ENCODE results near the gene MTERF4. TPM values are rescaled to one million over a fixed set of nuclear protein-coding genes. Genes with fewer than 3 reads are reported as not detected.

The MTERF4 gene
- total RNA-seq, 2 donors from 2014 or later: 33.2 to 42.5 TPM

DNA sequence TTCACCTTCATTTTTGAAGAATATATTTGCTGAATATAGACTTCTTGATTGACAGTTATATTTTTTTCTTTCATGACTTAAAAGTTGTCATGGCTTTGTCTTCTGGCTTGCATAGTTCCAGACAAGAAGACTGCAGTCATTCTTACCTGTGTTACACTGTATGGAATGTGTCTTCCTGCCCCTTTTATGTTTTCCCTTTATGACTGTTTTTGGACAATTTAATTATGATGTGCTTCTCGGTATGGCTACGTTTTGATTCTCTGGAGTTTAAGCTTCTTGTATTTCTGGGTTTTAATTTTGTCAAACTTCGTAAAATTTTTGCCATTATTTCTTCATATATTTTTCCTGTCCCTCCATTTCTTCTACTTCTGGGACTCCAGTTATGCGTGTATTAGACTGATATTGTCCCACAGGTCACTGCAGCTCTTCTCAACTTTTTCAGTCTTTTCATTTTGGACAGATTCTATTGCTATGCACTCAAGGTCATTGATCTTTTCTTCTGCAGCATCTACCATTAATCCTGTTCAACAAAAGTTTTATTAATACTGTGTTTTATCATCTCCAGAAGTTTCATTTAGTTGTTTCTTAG lies 17.1 kb downstream of the MTERF4 start:
- no peak overlapping the region for H3K9ac ChIP-seq (ENCODE audit: extremely low read depth, low read length, poor library complexity, severe bottlenecking)
- H3K36me3 ChIP-seq (ENCODE audit: control insufficient read depth, insufficient read depth, low read length): peaks cover 36% of the 10 kb centered on the region
- Mint-ChIP-seq H3K27ac (no peak overlapping the region), H3K36me3 (ENCODE audit: low read depth) (peaks cover 45% of the 10 kb centered on the region), H3K9me3 (no peaks in the 10 kb centered on the region), H3K27me3 (ENCODE audit: insufficient read depth) (no peaks in the 10 kb centered on the region), H3K4me1 (peaks cover 3% of the 10 kb centered on the region), H3K4me3 (no peak overlapping the region)
- H3K27me3 ChIP-seq (ENCODE audit: control insufficient read depth, insufficient read depth, low read length, poor library complexity, severe bottlenecking): no peaks in the 10 kb centered on the region
- no peak overlapping the region for H3K4me3 ChIP-seq (ENCODE audit: low read length)
- DNase-seq: no peak
- WGBS, 2 experiments (ENCODE audit: insufficient coverage in 1 of 2, insufficient read length in 1 of 2): 95 to 97% methylated on average over 2 to 4 of the region's 4 CpGs
- H3K4me1 ChIP-seq (ENCODE audit: control insufficient read depth, insufficient read depth, low read length): peaks cover 3% of the 10 kb centered on the region
- H3K27ac ChIP-seq (ENCODE audit: low read depth, low read length): no peak overlapping the region
- no peaks in the 10 kb centered on the region for H3K9me3 ChIP-seq (ENCODE audit: control insufficient read depth, low read length)
- TF ChIP-seq, protein P1, sequence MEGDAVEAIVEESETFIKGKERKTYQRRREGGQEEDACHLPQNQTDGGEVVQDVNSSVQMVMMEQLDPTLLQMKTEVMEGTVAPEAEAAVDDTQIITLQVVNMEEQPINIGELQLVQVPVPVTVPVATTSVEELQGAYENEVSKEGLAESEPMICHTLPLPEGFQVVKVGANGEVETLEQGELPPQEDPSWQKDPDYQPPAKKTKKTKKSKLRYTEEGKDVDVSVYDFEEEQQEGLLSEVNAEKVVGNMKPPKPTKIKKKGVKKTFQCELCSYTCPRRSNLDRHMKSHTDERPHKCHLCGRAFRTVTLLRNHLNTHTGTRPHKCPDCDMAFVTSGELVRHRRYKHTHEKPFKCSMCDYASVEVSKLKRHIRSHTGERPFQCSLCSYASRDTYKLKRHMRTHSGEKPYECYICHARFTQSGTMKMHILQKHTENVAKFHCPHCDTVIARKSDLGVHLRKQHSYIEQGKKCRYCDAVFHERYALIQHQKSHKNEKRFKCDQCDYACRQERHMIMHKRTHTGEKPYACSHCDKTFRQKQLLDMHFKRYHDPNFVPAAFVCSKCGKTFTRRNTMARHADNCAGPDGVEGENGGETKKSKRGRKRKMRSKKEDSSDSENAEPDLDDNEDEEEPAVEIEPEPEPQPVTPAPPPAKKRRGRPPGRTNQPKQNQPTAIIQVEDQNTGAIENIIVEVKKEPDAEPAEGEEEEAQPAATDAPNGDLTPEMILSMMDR (conservative IDR thresholded peaks at IDR 0.05): no peak

DNA sequence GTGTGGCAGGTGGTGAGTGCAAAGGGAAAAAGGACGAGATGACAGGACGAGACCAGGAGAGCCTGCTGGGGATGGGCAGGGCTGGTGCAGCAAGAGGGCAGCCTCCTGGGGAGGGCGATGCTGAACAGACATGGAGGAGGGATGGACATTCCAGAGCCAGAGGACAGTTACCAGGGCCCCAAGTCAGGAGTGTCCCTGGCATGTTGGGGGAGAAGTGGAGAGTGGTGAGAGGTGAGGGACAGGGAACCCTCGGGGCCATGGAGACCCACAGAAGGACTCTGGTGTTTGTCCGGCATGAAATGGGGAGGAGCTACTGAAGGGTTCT lies 19.0 kb downstream of the MTERF4 start:
- no peaks in the 10 kb centered on the region for H3K27me3 ChIP-seq (ENCODE audit: control insufficient read depth, insufficient read depth, low read length, poor library complexity, severe bottlenecking)

DNA sequence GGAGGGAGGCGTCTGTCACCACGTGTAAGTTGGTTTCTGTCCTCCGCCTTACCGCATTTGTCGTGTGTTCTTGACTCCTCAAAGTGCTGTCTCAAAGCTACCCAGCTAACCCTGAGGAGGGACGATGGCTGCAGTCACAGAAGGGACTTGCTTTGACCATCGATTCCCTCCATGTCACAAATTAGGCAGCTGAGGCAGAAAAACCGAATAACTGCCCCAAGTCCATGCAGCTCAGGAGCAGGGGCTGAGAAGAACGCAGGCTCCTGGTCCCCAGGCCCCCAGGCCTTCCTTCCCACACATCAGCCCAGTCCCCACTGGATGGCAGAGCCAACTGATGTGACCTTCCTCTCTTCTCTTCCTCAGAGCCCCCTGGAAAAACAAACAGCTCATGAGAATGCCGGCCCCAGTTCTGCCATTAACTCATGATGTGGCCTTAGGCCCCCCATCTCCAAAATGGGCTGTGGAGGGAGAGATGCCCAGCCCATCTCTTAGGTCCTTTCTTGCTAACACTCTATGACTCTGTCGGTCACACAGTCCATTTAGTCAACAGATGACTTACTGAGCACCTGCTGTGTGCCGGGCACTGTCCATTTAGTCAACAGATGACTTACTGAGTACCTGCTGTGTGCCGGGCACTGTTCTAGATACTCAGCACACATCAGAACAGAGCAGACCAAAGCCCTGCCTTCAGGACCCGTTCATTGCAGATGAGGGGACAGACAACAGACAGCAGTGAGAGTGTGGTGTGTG lies 19.6 kb downstream of the MTERF4 start:
- H3K27ac Mint-ChIP-seq: no peak overlapping the region
- DNase-seq: no peak
- 83 to 88% methylated on average over 13 to 14 of the region's 14 CpGs for WGBS, 2 experiments (ENCODE audit: insufficient coverage in 1 of 2, insufficient read length in 1 of 2)

More for the DNA sequence above, 19.0 kb downstream of the MTERF4 start:
- DNase-seq: peak; percentile 37
- Histone ChIP-seq H3K9me3 (ENCODE audit: control insufficient read depth, low read length) (no peaks in the 10 kb centered on the region), H3K4me1 (ENCODE audit: control insufficient read depth, insufficient read depth, low read length) (peaks cover 3% of the 10 kb centered on the region), H3K4me3 (ENCODE audit: low read length) (no peak overlapping the region), H3K36me3 (ENCODE audit: control insufficient read depth, insufficient read depth, low read length) (peaks cover 19% of the 10 kb centered on the region), H3K27ac (ENCODE audit: low read depth, low read length) (no peak overlapping the region), H3K9ac (ENCODE audit: extremely low read depth, low read length, poor library complexity, severe bottlenecking) (no peak overlapping the region)
- TF ChIP-seq, protein P1 (conservative IDR thresholded peaks at IDR 0.05): no peak
- peaks cover 30% of the 10 kb centered on the region for H3K36me3 Mint-ChIP-seq (ENCODE audit: low read depth)
- H3K4me3 Mint-ChIP-seq: no peak overlapping the region
- no peak overlapping the region for H3K27ac Mint-ChIP-seq
- peaks cover 3% of the 10 kb centered on the region for H3K4me1 Mint-ChIP-seq
- H3K9me3 Mint-ChIP-seq: no peaks in the 10 kb centered on the region
- 94 to 100% methylated on average over 2 to 5 of the region's 5 CpGs for WGBS, 2 experiments (ENCODE audit: insufficient coverage in 1 of 2, insufficient read length in 1 of 2)
- H3K27me3 Mint-ChIP-seq (ENCODE audit: insufficient read depth): no peaks in the 10 kb centered on the region

More for the DNA sequence above, 19.6 kb downstream of the MTERF4 start:
- H3K4me1 ChIP-seq (ENCODE audit: control insufficient read depth, insufficient read depth, low read length): peaks cover 3% of the 10 kb centered on the region
- H3K27me3 ChIP-seq (ENCODE audit: control insufficient read depth, insufficient read depth, low read length, poor library complexity, severe bottlenecking): no peaks in the 10 kb centered on the region
- Mint-ChIP-seq H3K27me3 (ENCODE audit: insufficient read depth) (no peaks in the 10 kb centered on the region), H3K4me3 (no peak overlapping the region), H3K9me3 (no peaks in the 10 kb centered on the region), H3K36me3 (ENCODE audit: low read depth) (peaks cover 25% of the 10 kb centered on the region), H3K4me1 (peaks cover 3% of the 10 kb centered on the region)
- H3K27ac ChIP-seq (ENCODE audit: low read depth, low read length): peak overlapping the region; percentile 18
- peaks cover 13% of the 10 kb centered on the region for H3K36me3 ChIP-seq (ENCODE audit: control insufficient read depth, insufficient read depth, low read length)
- no peak overlapping the region for H3K4me3 ChIP-seq (ENCODE audit: low read length)
- H3K9me3 ChIP-seq (ENCODE audit: control insufficient read depth, low read length): no peaks in the 10 kb centered on the region
- no peak overlapping the region for H3K9ac ChIP-seq (ENCODE audit: extremely low read depth, low read length, poor library complexity, severe bottlenecking)
- TF ChIP-seq, protein P1 (conservative IDR thresholded peaks at IDR 0.05): no peak

Measured in endodermal cell (in vitro differentiated cells).